ENCODE data around the gene CST7. TPM values are rescaled to one million over a fixed set of nuclear protein-coding genes. Genes with fewer than 3 reads are reported as not detected.

Gene CST7
- total RNA-seq, 1 donor from 2014 or later = 78.4 TPM

DNA sequence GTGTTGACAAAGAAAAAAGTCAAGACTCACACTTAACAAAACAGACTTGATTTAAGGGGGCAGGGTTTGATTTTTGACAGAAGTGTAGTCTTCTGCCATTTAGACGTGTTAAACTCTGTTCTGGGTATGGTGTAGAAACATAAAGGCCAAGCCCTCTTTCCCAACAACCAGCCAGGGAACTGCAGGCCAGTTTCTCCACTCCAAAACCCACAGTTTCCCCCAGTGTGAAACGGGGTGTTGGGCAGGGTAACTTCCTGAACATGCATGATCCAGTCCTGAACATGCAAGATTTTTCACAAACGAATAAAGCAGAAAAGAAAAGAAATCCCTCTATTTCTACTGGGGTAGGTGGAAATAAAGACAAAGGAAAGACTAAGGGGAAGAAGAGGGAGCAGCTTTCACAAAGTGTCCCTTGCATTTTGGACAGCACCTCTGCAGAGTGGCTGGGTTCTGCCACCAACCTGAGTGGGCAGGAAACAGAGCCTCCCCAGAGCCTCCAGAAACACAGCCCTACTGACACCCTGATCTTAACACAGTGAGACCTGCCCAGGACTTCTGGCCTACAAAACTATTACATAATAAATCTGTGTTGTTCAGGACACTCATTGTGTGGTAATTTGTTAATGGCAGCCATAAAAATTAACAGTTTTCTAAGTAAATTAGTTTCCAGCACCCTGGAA is 36.0 kb downstream of the CST7 start:
- intact Hi-C loops (cut with micrococcal nuclease) = no loop called here

DNA sequence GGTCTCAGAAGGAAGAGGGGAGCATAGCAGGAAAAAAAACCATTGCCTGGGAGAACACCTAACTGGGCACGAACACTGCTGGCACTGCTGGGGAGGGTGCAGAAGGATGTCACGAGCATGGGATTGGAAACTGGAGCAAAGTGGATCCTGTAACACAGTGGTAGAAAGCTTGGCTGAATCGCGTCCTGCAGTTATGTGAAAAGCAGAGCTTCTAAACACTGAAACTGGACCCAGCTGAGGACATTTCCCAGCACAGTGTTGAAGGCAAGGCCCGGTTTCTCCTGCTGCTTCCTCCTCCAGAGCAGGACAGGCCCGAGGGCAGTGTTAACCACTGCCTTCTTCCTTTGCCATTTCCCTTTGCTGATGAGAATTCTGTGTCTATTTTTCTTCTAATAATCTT is 36.7 kb downstream of the CST7 start:
- intact Hi-C loops (cut with micrococcal nuclease) = no loop called here

GRCh38 chr20:24986436-24987015 is 37.5 kb downstream of the CST7 start:
- intact Hi-C loops (cut with micrococcal nuclease) = no loop called here

- intact Hi-C loops (cut with micrococcal nuclease) = no loop called here
These were observed 38.2 kb downstream of the CST7 start for GRCh38 chr20:24987244-24987643.

DNA sequence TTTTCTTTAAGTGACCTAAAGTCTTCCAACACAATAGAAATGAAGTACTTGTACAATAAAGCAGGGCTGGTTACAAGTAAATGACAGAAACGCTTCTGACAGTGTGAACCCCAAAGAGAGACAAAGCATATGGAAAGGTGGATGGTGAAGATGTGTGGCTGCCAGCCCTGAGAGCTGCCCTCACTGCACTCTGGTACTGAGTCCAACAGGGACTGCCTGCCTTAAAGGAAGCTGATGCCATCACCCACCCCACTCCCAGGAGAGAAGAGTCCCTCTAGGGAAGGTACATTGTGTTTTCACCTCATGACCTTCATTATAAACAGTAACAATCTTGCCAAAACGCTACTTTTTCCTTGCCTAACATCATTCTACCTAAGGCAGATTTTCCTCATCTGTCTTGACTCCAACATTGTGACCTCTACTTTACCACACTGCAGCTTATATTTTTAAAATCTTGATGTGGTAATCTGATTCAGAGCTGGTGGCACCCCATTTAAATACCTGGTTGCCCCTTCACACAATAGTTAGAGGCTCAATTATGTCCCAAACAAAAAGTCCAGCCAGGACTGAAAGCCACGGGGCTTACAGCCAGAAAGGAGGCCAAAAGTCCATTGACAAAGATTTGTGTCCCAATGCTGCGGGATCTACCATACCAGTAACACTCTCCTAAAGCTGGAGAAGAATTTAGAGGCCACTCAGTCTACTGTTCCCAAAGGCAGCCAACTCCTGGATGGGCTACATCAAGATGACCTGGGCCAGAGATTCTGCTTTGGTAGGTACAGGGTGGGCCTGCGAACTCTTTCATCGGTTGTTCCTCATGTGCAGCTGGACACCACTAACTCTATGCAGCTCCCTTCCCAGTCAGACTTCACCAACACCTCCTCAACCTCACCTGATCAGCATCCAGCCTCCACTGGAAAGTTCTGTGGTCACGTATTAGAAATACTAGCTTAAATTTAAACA is 39.1 kb downstream of the CST7 start:
- intact Hi-C loops (cut with micrococcal nuclease) = no loop called here

- intact Hi-C loops (cut with micrococcal nuclease) = no loop called here
These were observed 40.1 kb downstream of the CST7 start for GRCh38 chr20:24989162-24989561.

- intact Hi-C loops (cut with micrococcal nuclease) = loop anchor here (5.0 kb wide), 2 partner anchors 321 to 1629 kb away; partner anchors contain the start of gene GZF1
These were observed 41.8 kb downstream of the CST7 start for GRCh38 chr20:24990810-24991252.

DNA sequence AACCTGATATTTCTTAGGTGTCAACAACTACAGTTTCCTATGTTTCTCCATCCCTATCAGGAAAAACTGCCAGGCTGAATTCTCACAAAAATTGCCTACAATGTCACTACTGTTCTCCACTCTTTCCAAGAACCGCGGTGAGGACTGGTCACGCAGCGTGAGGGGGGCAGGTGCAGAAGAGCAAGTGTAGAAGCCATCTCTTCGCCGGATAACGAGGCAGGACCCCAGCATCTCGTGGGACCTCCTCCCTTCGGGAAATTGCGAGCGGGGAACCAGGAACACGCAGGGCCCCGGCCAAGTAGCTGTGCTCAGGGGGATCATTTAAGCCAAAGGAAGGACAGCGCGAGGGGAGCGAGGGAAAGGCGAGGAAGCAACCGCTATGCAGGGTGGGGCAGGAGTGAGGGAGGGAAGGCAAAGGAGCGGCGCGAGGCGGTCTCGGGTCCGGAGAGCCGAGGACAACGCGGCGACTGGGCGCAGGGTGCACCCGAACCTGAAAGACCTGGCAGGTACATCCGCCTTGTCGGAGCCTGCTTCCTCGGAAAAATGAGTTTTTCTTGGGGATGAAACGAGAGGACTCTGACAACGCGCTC is 42.9 kb downstream of the CST7 start:
- intact Hi-C loops (cut with micrococcal nuclease) = loop anchor here (1.0 to 5.0 kb wide), 7 partner anchors 43 to 1630 kb away; partner anchors contain the start of genes ABHD12, ACSS1, CST7 and ENTPD6

GRCh38 chr20:24992487-24993205 is 43.6 kb downstream of the CST7 start, which contains the start of gene APMAP:
Gene APMAP (minus strand): TSS chr20:24992751. CDS start chr20:24992688, 63 bp downstream.
- intact Hi-C loops (cut with micrococcal nuclease) = loop anchor here (1.0 to 5.0 kb wide), 7 partner anchors 43 to 1630 kb away; partner anchors contain the start of genes ABHD12, ACSS1, CST7 and ENTPD6

- intact Hi-C loops (cut with micrococcal nuclease) = loop anchor here (2.0 to 5.0 kb wide), 4 partner anchors 319 to 1631 kb away; partner anchors contain the start of genes ABHD12 and GZF1
These were observed 44.5 kb downstream of the CST7 start for GRCh38 chr20:24993337-24994185.

GRCh38 chr20:24994186-24994465 is 45.1 kb downstream of the CST7 start:
- intact Hi-C loops (cut with micrococcal nuclease) = loop anchor here (2.0 to 5.0 kb wide), 3 partner anchors 318 to 1632 kb away; partner anchors contain the start of gene GZF1

DNA sequence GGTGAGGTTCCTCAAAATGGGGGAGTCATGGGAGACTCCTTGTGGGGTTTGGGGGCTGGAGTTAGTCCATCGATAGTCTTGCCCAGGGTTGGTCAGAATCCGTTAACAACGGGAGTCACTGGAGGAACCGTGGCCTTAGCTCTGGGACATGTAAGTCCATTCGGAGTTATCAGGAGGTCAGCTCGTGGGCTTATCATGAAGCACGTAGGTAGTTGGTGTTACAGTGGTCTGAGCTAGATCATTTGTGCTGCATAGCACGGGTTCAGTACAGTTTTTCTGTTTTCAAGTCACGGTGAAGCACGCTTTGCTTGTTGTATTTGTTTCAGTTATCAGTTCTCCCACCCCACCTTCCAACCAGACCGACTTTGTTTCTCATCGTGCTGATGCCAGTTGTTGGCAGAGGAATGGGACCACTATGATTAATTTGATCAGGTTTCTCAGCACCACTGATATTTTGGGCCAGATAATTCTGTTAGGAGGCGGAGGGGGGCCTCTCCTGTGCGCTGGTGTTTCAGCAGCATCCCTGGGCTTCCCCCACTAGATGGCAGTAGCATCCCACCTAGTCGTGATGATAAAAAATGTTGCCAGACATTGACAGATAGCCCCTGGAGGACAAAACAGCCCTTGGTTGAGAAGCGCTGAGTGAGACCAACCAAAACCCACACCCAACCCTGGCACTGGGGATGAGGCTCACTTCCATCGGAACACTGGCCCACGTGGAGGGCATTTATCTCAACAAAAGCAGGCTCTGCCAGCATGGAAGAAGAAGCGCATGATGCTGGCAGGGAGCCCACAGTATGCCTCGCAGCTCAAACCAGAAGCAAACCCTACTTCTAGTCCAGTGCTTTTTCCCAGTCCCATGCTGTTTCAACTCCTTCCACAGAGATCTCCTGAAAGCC is 45.6 kb downstream of the CST7 start:
- intact Hi-C loops (cut with micrococcal nuclease) = loop anchor here (1.0 to 5.0 kb wide), 5 partner anchors 71 to 1632 kb away; partner anchors contain the start of gene GZF1

DNA sequence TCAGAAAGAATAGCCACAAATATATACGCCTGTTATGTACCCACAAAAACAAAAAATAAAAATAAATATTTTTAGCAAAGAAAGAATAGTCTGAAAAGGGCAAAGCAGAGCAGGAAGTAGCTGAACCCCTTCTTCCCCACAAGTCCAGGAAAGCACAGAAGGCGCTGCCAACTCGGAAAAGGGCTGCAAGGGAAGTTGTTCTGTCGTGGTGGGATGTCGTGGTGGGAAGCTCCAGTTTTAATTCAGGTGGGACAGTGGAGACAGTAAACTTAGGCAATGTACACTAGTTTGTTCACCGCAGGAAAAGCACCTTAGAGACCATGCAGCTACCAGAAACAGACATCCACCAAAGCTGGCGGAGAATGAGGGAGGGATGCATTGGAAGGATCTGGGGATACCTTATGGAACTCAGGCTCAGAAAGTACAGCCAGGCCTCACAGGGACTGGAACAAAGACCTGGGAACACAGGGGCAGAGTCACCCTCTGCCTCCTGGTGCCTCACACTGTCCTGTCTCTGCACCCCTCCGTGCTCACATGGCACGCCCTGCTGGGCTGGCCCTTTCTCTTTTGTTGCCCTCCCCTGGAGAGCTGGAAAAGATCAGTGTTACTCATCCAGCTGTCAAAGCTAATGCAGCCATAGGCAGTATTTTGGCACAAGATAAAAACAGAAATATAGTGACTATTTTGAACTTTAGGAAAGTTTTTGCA is 46.8 kb downstream of the CST7 start:
- intact Hi-C loops (cut with micrococcal nuclease) = loop anchor here (1.0 to 2.0 kb wide), 3 partner anchors 69 to 403 kb away; no protein-coding TSS in a partner anchor

GRCh38 chr20:24996449-24997377 is 47.6 kb downstream of the CST7 start:
- intact Hi-C loops (cut with micrococcal nuclease) = no loop called here

- intact Hi-C loops (cut with micrococcal nuclease) = no loop called here
These were observed 49.1 kb downstream of the CST7 start for GRCh38 chr20:24998121-24998520.

DNA sequence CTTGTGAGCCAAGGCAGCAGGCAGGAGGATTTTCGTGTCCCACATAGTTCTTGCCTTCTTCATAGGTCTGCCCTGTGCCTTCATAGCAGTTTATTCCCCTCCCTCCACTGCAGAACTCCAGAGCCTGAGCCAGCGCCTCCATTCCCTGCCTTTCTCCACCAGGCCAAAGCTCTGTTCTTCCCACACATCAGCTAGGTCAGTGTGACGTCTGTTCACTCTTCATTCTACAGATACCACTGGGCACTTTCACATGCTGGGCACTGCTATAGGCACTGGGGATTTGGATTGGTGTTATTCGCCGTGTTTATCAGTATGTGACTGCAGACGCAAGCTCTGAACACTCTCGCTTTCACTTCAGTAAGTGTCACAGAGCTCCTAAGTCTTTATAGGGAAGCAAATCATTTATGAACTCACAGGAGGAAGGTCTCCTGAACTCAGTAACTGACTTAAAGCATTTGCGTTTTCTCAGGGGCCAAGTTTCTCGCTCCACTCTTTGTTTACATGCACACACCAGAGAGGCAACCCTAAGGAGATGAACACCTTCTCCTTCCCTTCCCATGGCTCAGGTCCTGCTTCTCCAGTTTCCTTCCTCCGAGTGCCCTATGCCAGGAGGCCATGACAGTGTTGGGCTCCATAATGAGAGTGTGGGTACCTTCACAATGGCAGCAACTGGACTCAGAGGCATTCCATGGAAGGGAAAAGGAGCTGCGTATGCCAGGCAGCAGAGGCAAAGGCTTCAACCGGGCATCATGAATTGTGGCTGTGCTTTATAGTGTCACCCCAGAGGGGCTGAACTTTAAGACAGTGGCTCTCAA is 49.8 kb downstream of the CST7 start:
- intact Hi-C loops (cut with micrococcal nuclease) = no loop called here
